H9 (cell line): ENCODE measurements around the gene GDF15. TPM values are rescaled to one million over a fixed set of nuclear protein-coding genes. Genes with fewer than 3 reads are reported as not detected.

Source experiments
- DNase-seq: peaks from one replicate; pipeline ENCODE4 v3.0.0-alpha.2; 2017
- H2AFZ ChIP-seq: one replicate; pipeline ENCODE4 v1.6.1; 2013; ENCODE audit warnings: mild to moderate bottlenecking, low read length, control low read depth, moderate library complexity
- H2AK5ac ChIP-seq: 2 replicates; pipeline ENCODE4 v1.6.1; 2013; ENCODE audit warnings: low read length, control low read depth, mixed read lengths; ENCODE audit not compliant: insufficient read length
- H2BK120ac ChIP-seq: one replicate; pipeline ENCODE4 v1.6.1; 2013; ENCODE audit warnings: low read depth, mild to moderate bottlenecking, low read length, control low read depth, inconsistent platforms; ENCODE audit not compliant: poor library complexity, severe bottlenecking
- H2BK12ac ChIP-seq: 2 replicates; pipeline ENCODE4 v1.6.1; 2013; ENCODE audit warnings: low read length, control low read depth, mixed read lengths, low read depth; ENCODE audit not compliant: insufficient read length
- H2BK15ac ChIP-seq: 2 replicates; pipeline ENCODE4 v1.6.1; 2013; ENCODE audit warnings: low read depth, low read length, control low read depth
- H2BK20ac ChIP-seq: one replicate; pipeline ENCODE4 v1.6.1; 2013; ENCODE audit warnings: low read depth, mild to moderate bottlenecking, low read length, control low read depth, inconsistent platforms; ENCODE audit not compliant: poor library complexity, severe bottlenecking
- H2BK5ac ChIP-seq: 2 replicates; pipeline ENCODE4 v1.6.1; 2013; ENCODE audit warnings: low read length, control low read depth, mixed read lengths; ENCODE audit not compliant: insufficient read length
- H3K14ac ChIP-seq: 2 replicates; pipeline ENCODE4 v1.6.1; 2013; ENCODE audit warnings: low read length, control low read depth; ENCODE audit not compliant: insufficient read depth
- H3K18ac ChIP-seq: 2 replicates; pipeline ENCODE4 v1.6.1; 2013; ENCODE audit warnings: low read depth, mild to moderate bottlenecking, mixed read lengths, low read length, control low read depth; ENCODE audit not compliant: insufficient read length
- H3K23ac ChIP-seq: 2 replicates; pipeline ENCODE4 v1.6.1; 2013; ENCODE audit warnings: low read length, control low read depth, mixed read lengths, low read depth; ENCODE audit not compliant: insufficient read length
- H3K23me2 ChIP-seq: 2 replicates; pipeline ENCODE4 v1.6.1; 2013; ENCODE audit warnings: low read depth, mild to moderate bottlenecking, mixed read lengths, low read length, control low read depth; ENCODE audit not compliant: insufficient read length, poor library complexity, severe bottlenecking
- H3K27ac ChIP-seq: 2 replicates; pipeline ENCODE4 v1.5.1; 2013; ENCODE audit warnings: low read length, control low read depth, mixed read lengths, low read depth; ENCODE audit not compliant: insufficient read length
- H3K27me3 ChIP-seq: 2 replicates; pipeline ENCODE4 v1.6.1; 2013; ENCODE audit warnings: low read length, control low read depth, inconsistent platforms; ENCODE audit not compliant: insufficient read depth
- H3K4ac ChIP-seq: 2 replicates; pipeline ENCODE4 v1.6.1; 2013; ENCODE audit warnings: low read depth, mild to moderate bottlenecking, control low read depth, inconsistent platforms, low read length, moderate library complexity
- H3K4me1 ChIP-seq: 2 replicates; pipeline ENCODE4 v1.6.1; 2013; ENCODE audit warnings: low read length, control low read depth, inconsistent platforms; ENCODE audit not compliant: insufficient read depth
- H3K4me2 ChIP-seq: 2 replicates; pipeline ENCODE4 v1.6.1; 2013; ENCODE audit warnings: low read length, control low read depth, mixed read lengths; ENCODE audit not compliant: insufficient read length, insufficient read depth
- H3K56ac ChIP-seq: 2 replicates; pipeline ENCODE4 v1.6.1; 2013; ENCODE audit warnings: low read depth, mild to moderate bottlenecking, mixed read lengths, low read length, control low read depth; ENCODE audit not compliant: insufficient read length
- H3K79me1 ChIP-seq: 2 replicates; pipeline ENCODE4 v1.6.1; 2013; ENCODE audit warnings: low read depth, mild to moderate bottlenecking, moderate library complexity, low read length, control low read depth, inconsistent platforms; ENCODE audit not compliant: insufficient read depth, poor library complexity, severe bottlenecking
- H3K79me2 ChIP-seq: 2 replicates; pipeline ENCODE4 v1.6.1; 2013; ENCODE audit warnings: low read length, control low read depth, inconsistent platforms; ENCODE audit not compliant: insufficient read depth
- H3K9ac ChIP-seq: 2 replicates; pipeline ENCODE4 v1.6.1; 2013; ENCODE audit warnings: low read length, control low read depth, mixed read lengths; ENCODE audit not compliant: insufficient read length; ENCODE audit errors: extremely low read depth
- H3K9me3 ChIP-seq: one replicate; pipeline ENCODE4 v1.6.1; 2013; ENCODE audit warnings: low read depth, low read length, inconsistent platforms; ENCODE audit not compliant: control insufficient read depth
- H3T11ph ChIP-seq: one replicate; pipeline ENCODE4 v1.6.1; 2013; ENCODE audit warnings: mild to moderate bottlenecking, low read length, control low read depth, inconsistent platforms
- H4K20me1 ChIP-seq: one replicate; pipeline ENCODE4 v1.6.1; 2013; ENCODE audit not compliant: control insufficient read depth, insufficient read length, insufficient read depth
- H4K5ac ChIP-seq: 2 replicates; pipeline ENCODE4 v1.6.1; 2013; ENCODE audit warnings: low read depth, mild to moderate bottlenecking, mixed read lengths, low read length, control low read depth; ENCODE audit not compliant: insufficient read length
- H4K8ac ChIP-seq: replicated peaks from 2 replicates; pipeline ENCODE4 v1.6.1; 2013; ENCODE audit warnings: low read length, control low read depth, mixed read lengths, low read depth; ENCODE audit not compliant: insufficient read length
- H4K91ac ChIP-seq: 2 replicates; pipeline ENCODE4 v1.6.1; 2013; ENCODE audit warnings: low read depth, mild to moderate bottlenecking, moderate library complexity, mixed read lengths, low read length, control low read depth; ENCODE audit not compliant: insufficient read length
- H3K27ac Mint-ChIP-seq, 3 experiments: 2 replicates in 2 of 3; 3 replicates in 1 of 3; pipeline ENCODE4 v1.8.0; 2020 to 2021; ENCODE audit warnings: mixed read lengths in 3 of 3, mild to moderate bottlenecking in 1 of 3, moderate library complexity in 1 of 3
- H3K27me3 Mint-ChIP-seq: 2 replicates; pipeline ENCODE4 v1.8.0; 2021; ENCODE audit warnings: low read depth, mild to moderate bottlenecking, moderate library complexity, mixed read lengths
- H3K36me3 Mint-ChIP-seq, 3 experiments: 2 replicates in 2 of 3; 3 replicates in 1 of 3; pipeline ENCODE4 v1.8.0; 2020 to 2021; ENCODE audit warnings: low read depth in 3 of 3, mixed read lengths in 3 of 3; ENCODE audit not compliant: insufficient read depth in 1 of 3
- H3K4me1 Mint-ChIP-seq, 2 experiments: 2 replicates each; pipeline ENCODE4 v1.8.0; 2020; ENCODE audit warnings: mixed read lengths in 2 of 2
- H3K4me3 Mint-ChIP-seq, 2 experiments: 2 replicates in 1 of 2; 3 replicates in 1 of 2; pipeline ENCODE4 v1.8.0; 2020 to 2021; ENCODE audit warnings: mild to moderate bottlenecking in 2 of 2, mixed read lengths in 2 of 2, moderate library complexity in 1 of 2
- H3K9me3 Mint-ChIP-seq, 2 experiments: 2 replicates in 1 of 2; 3 replicates in 1 of 2; pipeline ENCODE4 v1.8.0; 2020; ENCODE audit warnings: mild to moderate bottlenecking in 2 of 2, mixed read lengths in 2 of 2, moderate library complexity in 1 of 2
- total RNA-seq: library from RNA; stranded (reverse); gene quantifications from 2 replicates; pipeline ENCODE4 v1.2.1, GENCODE V29; 2021
- TF ChIP-seq, protein P1 (sequence below): fragments of 200-600 bp; sonication (generic); conservative IDR thresholded peaks from 3 replicates; pipeline ENCODE4 v1.8.0; 2021; ENCODE audit warnings: antibody characterized with exemption, mild to moderate bottlenecking

GDF15 gene
- total RNA-seq, 1 experiment from 2014 or later, result 5.7 TPM

DNA sequence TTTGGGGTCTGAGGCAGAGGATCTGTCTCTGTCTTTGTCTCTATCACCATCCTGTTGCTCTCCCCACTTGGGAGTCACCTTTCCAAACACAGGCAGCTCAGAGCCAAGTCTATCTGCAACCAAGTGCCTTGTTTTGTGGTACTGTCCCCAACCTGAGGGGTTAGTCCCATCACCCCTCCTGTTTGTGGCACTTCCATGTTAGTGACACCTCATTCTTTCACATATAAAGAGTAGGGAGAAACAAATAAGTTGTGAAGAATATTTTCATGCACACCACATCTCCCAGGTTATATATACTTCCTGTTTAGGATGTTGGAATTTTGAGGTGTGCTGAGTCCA, 3.7 kb downstream of the GDF15 start:
- peaks cover 41% of the 10 kb centered on the region for H3K27me3 Mint-ChIP-seq
- peak overlapping the region in 1 of 2 experiments; percentile 41; a peak in 1 of 5 replicates for H3K4me3 Mint-ChIP-seq

More for the DNA sequence above, 3.7 kb downstream of the GDF15 start:
- Histone ChIP-seq H3T11ph (no peak overlapping the region), H2BK12ac (no peak overlapping the region), H3K4me1 (no peaks in the 10 kb centered on the region), H3K4ac (no peak overlapping the region), H2BK20ac (no peak overlapping the region), H2BK15ac (no peak overlapping the region), H4K20me1 (no peaks in the 10 kb centered on the region), H3K4me2 (no peak overlapping the region), H3K9me3 (no peaks in the 10 kb centered on the region), H2BK5ac (no peak overlapping the region), H3K27me3 (no peaks in the 10 kb centered on the region), H3K27ac (no peak overlapping the region), H3K9ac (no peak overlapping the region), H4K8ac (no peak overlapping the region), H3K18ac (no peak overlapping the region), H3K79me2 (no peaks in the 10 kb centered on the region), H3K56ac (no peak overlapping the region), H4K91ac (no peak overlapping the region), H3K79me1 (no peaks in the 10 kb centered on the region), H3K14ac (no peak overlapping the region), H2AK5ac (no peak overlapping the region), H3K23ac (no peak overlapping the region), H3K23me2 (no peaks in the 10 kb centered on the region), H4K5ac (no peak overlapping the region), H2AFZ (no peak overlapping the region), H2BK120ac (no peak overlapping the region)
- H3K36me3 Mint-ChIP-seq, result peaks cover 0 to 5% (median 5%) of the 10 kb centered on the region in 3 experiments; a peak in 1 of 7 replicates
- TF ChIP-seq, protein P1, sequence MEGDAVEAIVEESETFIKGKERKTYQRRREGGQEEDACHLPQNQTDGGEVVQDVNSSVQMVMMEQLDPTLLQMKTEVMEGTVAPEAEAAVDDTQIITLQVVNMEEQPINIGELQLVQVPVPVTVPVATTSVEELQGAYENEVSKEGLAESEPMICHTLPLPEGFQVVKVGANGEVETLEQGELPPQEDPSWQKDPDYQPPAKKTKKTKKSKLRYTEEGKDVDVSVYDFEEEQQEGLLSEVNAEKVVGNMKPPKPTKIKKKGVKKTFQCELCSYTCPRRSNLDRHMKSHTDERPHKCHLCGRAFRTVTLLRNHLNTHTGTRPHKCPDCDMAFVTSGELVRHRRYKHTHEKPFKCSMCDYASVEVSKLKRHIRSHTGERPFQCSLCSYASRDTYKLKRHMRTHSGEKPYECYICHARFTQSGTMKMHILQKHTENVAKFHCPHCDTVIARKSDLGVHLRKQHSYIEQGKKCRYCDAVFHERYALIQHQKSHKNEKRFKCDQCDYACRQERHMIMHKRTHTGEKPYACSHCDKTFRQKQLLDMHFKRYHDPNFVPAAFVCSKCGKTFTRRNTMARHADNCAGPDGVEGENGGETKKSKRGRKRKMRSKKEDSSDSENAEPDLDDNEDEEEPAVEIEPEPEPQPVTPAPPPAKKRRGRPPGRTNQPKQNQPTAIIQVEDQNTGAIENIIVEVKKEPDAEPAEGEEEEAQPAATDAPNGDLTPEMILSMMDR, result no peak
- no peak for DNase-seq
- peaks cover 15 to 16% of the 10 kb centered on the region in 2 experiments for H3K4me1 Mint-ChIP-seq
- H3K9me3 Mint-ChIP-seq, result no peaks in the 10 kb centered on the region
- no peak overlapping the region for H3K27ac Mint-ChIP-seq
